Measurements from ENCODE around the gene ANKRD52.
"Not testable (repeated sequence)": the region's sequence is repeated elsewhere in the genome, so short reads cannot be mapped to it uniquely, and the experiment has no call there.

ANKRD52 gene

GRCh38 chr12:56293795-56294194 lies 35.6 kb upstream of the ANKRD52 start:
- H3K36me3 ChIP-seq (ENCODE audit: insufficient read depth, low read length): peaks cover 31% of the 10 kb centered on the region
- H3K27me3 ChIP-seq (ENCODE audit: control insufficient read depth, insufficient read depth, low read length): no peaks in the 10 kb centered on the region
- no peak overlapping the region for H3K9ac ChIP-seq (ENCODE audit: low read depth, low read length)
- no peak overlapping the region for H3K4me3 ChIP-seq (ENCODE audit: low read length)
- H3K9me3 ChIP-seq (replicated peaks; ENCODE audit: low read length): no peaks in the 10 kb centered on the region
- H3K4me1 ChIP-seq (ENCODE audit: control insufficient read depth, insufficient read depth, low read length): peaks cover 14% of the 10 kb centered on the region
- H3K4me2 ChIP-seq (ENCODE audit: low read length): no peak overlapping the region

DNA sequence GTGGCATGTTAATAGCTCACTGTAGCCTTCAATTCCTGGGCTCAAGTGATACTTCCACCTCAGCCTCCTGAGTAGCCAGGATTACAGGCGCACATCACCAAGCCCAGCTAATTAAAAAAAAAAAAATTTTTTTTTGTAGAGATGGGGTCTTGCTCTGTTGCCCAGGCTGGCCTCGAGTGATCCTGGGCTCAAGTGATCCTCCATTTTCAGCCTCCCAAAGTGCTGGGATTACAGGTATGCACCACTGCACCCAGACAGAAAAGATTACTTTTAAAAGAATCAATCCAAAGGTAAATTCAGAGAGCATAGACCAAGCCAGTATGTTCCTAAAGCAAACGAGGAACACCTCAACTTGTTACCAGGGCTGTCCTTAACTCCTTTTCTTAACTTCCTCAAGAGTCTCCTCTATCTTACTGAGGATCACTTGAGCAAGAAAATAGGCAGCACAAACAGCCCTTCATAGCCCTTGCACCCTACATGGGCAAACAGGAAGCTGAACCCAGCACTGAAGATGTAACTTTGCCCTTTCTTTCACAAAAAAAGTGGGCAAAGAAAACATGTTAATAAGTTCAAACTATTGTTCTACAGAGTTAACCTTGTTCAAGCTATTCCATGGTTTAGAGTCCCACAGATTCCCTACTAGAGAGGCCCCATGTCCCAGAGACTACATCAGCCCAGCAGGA lies 30.7 kb upstream of the ANKRD52 start:
- H3K36me3 ChIP-seq (ENCODE audit: insufficient read depth, low read length): peaks cover 28% of the 10 kb centered on the region
- no peaks in the 10 kb centered on the region for H3K4me1 ChIP-seq (ENCODE audit: control insufficient read depth, insufficient read depth, low read length)
- no peak overlapping the region for H3K9ac ChIP-seq (ENCODE audit: low read depth, low read length)

DNA sequence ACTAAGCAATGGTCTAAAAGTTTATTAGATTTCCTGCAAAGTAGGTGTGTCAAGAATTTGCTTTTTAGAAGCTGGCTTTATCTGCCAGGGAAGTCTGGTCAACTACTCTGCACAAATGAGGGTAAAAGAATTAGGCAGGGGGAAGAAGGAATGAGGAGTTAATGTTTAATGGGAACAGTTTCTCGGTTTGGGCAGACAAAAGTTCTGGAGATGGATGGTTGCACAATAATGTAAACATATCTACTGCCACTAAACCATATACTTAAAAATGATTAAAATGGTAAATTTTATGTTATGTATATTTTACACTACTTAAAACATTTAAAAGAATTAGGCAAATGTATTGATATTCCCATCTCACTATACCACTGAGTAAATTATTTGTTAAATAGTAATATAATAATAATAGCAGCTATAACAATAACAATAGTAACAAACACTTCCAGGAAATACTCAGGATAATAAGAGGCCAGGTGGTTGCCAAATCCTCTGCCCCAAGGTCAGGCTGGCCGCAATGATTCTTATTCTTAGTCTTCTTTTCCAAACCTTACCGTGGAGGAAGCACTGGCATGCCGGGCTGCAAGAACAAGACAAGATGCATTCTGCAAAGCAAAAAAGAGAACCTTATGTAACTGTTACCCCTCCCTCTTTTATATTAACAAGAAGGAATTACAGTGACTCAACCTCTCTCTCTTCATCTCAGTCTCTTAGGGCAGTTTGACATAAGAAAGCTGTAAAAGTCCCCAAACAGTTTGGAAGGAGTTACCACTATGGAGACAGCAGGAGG lies 28.1 kb upstream of the ANKRD52 start:
- no peaks in the 10 kb centered on the region for H3K9me3 ChIP-seq (replicated peaks; ENCODE audit: low read length)
- peaks cover 44% of the 10 kb centered on the region for H3K36me3 ChIP-seq (ENCODE audit: insufficient read depth, low read length)
- no peaks in the 10 kb centered on the region for H3K4me1 ChIP-seq (ENCODE audit: control insufficient read depth, insufficient read depth, low read length)
- no peak overlapping the region for H3K4me2 ChIP-seq (ENCODE audit: low read length)
- no peak overlapping the region for H3K9ac ChIP-seq (ENCODE audit: low read depth, low read length)
- H3K27me3 ChIP-seq (ENCODE audit: control insufficient read depth, insufficient read depth, low read length): no peaks in the 10 kb centered on the region
- no peak overlapping the region for H3K4me3 ChIP-seq (ENCODE audit: low read length)

More for the DNA sequence above, 30.7 kb upstream of the ANKRD52 start:
- Histone ChIP-seq H3K4me3 (ENCODE audit: low read length) (no peak overlapping the region), H3K9me3 (replicated peaks; ENCODE audit: low read length) (no peaks in the 10 kb centered on the region), H3K27me3 (ENCODE audit: control insufficient read depth, insufficient read depth, low read length) (no peaks in the 10 kb centered on the region), H3K4me2 (ENCODE audit: low read length) (no peak overlapping the region)

DNA sequence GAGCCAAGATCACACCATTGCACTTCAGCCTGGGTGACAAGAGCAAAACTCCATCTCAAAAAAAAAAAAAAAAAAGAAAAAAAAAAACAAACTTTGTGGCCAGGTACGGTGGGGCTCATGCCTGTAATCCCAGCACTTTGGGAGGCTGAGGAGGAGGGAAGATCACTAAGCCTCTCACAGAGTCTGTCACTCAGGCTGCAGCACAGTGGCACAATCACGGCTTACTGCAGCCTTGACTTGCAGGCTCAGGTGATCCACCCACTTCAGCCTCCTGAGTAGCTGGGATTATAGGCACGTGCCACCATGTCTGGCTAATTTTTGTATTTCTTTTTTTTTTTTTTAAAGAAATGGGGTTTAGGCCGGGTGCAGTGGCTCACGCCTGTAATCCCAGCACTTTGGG lies 26.1 kb upstream of the ANKRD52 start:
- H3K4me1 ChIP-seq (ENCODE audit: control insufficient read depth, insufficient read depth, low read length); H3K9me3 ChIP-seq (replicated peaks; ENCODE audit: low read length); H3K27me3 ChIP-seq (ENCODE audit: control insufficient read depth, insufficient read depth, low read length); H3K4me3 ChIP-seq (ENCODE audit: low read length); H3K4me2 ChIP-seq (ENCODE audit: low read length); H3K9ac ChIP-seq (ENCODE audit: low read depth, low read length): not testable (repeated sequence)
- peaks cover 48% of the 10 kb centered on the region for H3K36me3 ChIP-seq (ENCODE audit: insufficient read depth, low read length)

GRCh38 chr12:56282579-56282978 lies 24.4 kb upstream of the ANKRD52 start:
- Histone ChIP-seq H3K4me3 (ENCODE audit: low read length) (no peak overlapping the region), H3K36me3 (ENCODE audit: insufficient read depth, low read length) (peaks cover 59% of the 10 kb centered on the region), H3K9me3 (replicated peaks; ENCODE audit: low read length) (no peaks in the 10 kb centered on the region), H3K9ac (ENCODE audit: low read depth, low read length) (no peak overlapping the region), H3K4me1 (ENCODE audit: control insufficient read depth, insufficient read depth, low read length) (no peaks in the 10 kb centered on the region), H3K4me2 (ENCODE audit: low read length) (no peak overlapping the region), H3K27me3 (ENCODE audit: control insufficient read depth, insufficient read depth, low read length) (no peaks in the 10 kb centered on the region)

GRCh38 chr12:56282030-56282429 lies 23.8 kb upstream of the ANKRD52 start:
- H3K9me3 ChIP-seq (replicated peaks; ENCODE audit: low read length): no peaks in the 10 kb centered on the region
- no peaks in the 10 kb centered on the region for H3K27me3 ChIP-seq (ENCODE audit: control insufficient read depth, insufficient read depth, low read length)
- no peak overlapping the region for H3K4me2 ChIP-seq (ENCODE audit: low read length)
- no peak overlapping the region for H3K9ac ChIP-seq (ENCODE audit: low read depth, low read length)
- H3K4me1 ChIP-seq (ENCODE audit: control insufficient read depth, insufficient read depth, low read length): no peaks in the 10 kb centered on the region
- H3K4me3 ChIP-seq (ENCODE audit: low read length): no peak overlapping the region
- H3K36me3 ChIP-seq (ENCODE audit: insufficient read depth, low read length): peaks cover 58% of the 10 kb centered on the region

DNA sequence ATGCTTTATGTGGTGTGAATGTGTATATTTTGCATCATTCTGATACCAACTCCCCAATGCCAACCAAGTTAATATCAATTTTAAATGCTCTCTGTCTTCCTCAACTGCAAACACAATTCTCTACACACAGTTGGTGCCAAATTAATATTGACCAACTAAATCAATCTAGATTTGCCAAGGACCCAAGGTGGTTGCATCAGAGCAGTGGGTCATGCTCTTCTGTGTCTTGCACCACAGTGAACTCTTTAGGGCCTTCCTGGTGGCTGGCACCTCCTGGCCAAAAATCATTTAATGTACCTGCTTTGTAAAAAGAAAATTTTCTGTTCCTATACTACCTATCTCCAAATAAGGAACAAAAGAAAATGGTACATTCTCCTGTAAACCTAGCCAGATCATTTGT lies 22.7 kb upstream of the ANKRD52 start:
- Histone ChIP-seq H3K9ac (ENCODE audit: low read depth, low read length) (no peak overlapping the region), H3K9me3 (replicated peaks; ENCODE audit: low read length) (no peaks in the 10 kb centered on the region), H3K4me3 (ENCODE audit: low read length) (no peak overlapping the region), H3K4me2 (ENCODE audit: low read length) (no peak overlapping the region), H3K4me1 (ENCODE audit: control insufficient read depth, insufficient read depth, low read length) (no peaks in the 10 kb centered on the region), H3K36me3 (ENCODE audit: insufficient read depth, low read length) (peaks cover 57% of the 10 kb centered on the region), H3K27me3 (ENCODE audit: control insufficient read depth, insufficient read depth, low read length) (no peaks in the 10 kb centered on the region)

GRCh38 chr12:56278905-56279304 lies 20.7 kb upstream of the ANKRD52 start:
- Histone ChIP-seq H3K36me3 (ENCODE audit: insufficient read depth, low read length) (peaks cover 63% of the 10 kb centered on the region), H3K9ac (ENCODE audit: low read depth, low read length) (no peak overlapping the region), H3K27me3 (ENCODE audit: control insufficient read depth, insufficient read depth, low read length) (no peaks in the 10 kb centered on the region), H3K9me3 (replicated peaks; ENCODE audit: low read length) (no peaks in the 10 kb centered on the region), H3K4me2 (ENCODE audit: low read length) (no peak overlapping the region), H3K4me3 (ENCODE audit: low read length) (no peak overlapping the region), H3K4me1 (ENCODE audit: control insufficient read depth, insufficient read depth, low read length) (no peaks in the 10 kb centered on the region)

DNA sequence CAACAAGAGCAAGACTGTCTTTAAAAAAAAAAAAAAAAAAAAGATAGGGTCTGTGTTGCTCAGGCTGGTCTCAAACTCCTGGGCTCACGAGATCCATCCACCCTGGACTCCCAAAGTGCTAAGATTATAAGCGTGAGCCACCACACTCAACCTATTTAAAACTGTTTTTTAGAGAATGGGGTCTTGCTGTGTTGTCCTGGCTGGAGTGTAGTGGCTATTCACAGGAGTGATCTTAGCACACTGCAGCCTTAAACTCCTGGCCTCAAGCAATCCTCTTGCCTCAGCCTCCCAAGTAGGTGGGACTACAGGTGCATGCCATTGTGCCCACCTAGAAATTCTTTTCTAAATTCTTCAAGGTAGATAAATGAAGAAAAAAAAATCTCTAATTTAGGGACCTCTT lies 16.1 kb upstream of the ANKRD52 start:
- H3K36me3 ChIP-seq (ENCODE audit: insufficient read depth, low read length): peaks cover 63% of the 10 kb centered on the region
- no peaks in the 10 kb centered on the region for H3K27me3 ChIP-seq (ENCODE audit: control insufficient read depth, insufficient read depth, low read length)
- no peak overlapping the region for H3K4me3 ChIP-seq (ENCODE audit: low read length)
- no peaks in the 10 kb centered on the region for H3K4me1 ChIP-seq (ENCODE audit: control insufficient read depth, insufficient read depth, low read length)
- H3K4me2 ChIP-seq (ENCODE audit: low read length): no peak overlapping the region
- H3K9ac ChIP-seq (ENCODE audit: low read depth, low read length): no peak overlapping the region
- H3K9me3 ChIP-seq (replicated peaks; ENCODE audit: low read length): no peaks in the 10 kb centered on the region

- not testable (repeated sequence) for H3K9me3 ChIP-seq (replicated peaks; ENCODE audit: low read length); H3K4me3 ChIP-seq (ENCODE audit: low read length); H3K27me3 ChIP-seq (ENCODE audit: control insufficient read depth, insufficient read depth, low read length); H3K4me1 ChIP-seq (ENCODE audit: control insufficient read depth, insufficient read depth, low read length); H3K9ac ChIP-seq (ENCODE audit: low read depth, low read length); H3K4me2 ChIP-seq (ENCODE audit: low read length)
- H3K36me3 ChIP-seq (ENCODE audit: insufficient read depth, low read length): peaks cover 52% of the 10 kb centered on the region
Observed at GRCh38 chr12:56272468-56272867, 14.3 kb upstream of the ANKRD52 start.

GRCh38 chr12:56271031-56271430 lies 12.8 kb upstream of the ANKRD52 start:
- Histone ChIP-seq H3K27me3 (ENCODE audit: control insufficient read depth, insufficient read depth, low read length) (no peaks in the 10 kb centered on the region), H3K36me3 (ENCODE audit: insufficient read depth, low read length) (peaks cover 48% of the 10 kb centered on the region), H3K4me3 (ENCODE audit: low read length) (no peak overlapping the region), H3K4me1 (ENCODE audit: control insufficient read depth, insufficient read depth, low read length) (peaks cover 8% of the 10 kb centered on the region), H3K9me3 (replicated peaks; ENCODE audit: low read length) (no peaks in the 10 kb centered on the region), H3K9ac (ENCODE audit: low read depth, low read length) (no peak overlapping the region), H3K4me2 (ENCODE audit: low read length) (no peak overlapping the region)

All from skeletal muscle satellite cell (primary cell).